K562 (cell line): ENCODE results near the gene AK4. TPM values are rescaled to one million over a fixed set of nuclear protein-coding genes. Genes with fewer than 3 reads are reported as not detected.

Experiments
- ARID2 ChIP-seq: fragments of 450-650 bp; IDR thresholded peaks from 2 replicates; pipeline ENCODE4 v1.6.1; 2017; ENCODE audit warnings: antibody characterized with exemption, mild to moderate bottlenecking
- CBFA2T3 ChIP-seq: fragments of 450-650 bp; IDR thresholded peaks from 2 replicates; pipeline ENCODE4 v1.6.1; 2017
- ETV5 ChIP-seq: sonication (generic); formaldehyde crosslinking; IDR thresholded peaks from 2 replicates; pipeline ENCODE4 v1.4.0; 2020; ENCODE audit warnings: low read depth, mild to moderate bottlenecking, missing genetic modification reagents
- FIP1L1 ChIP-seq: fragments of 200-400 bp; formaldehyde crosslinking; IDR thresholded peaks from 2 replicates; pipeline ENCODE4 v1.6.1; 2018; ENCODE audit warnings: mild to moderate bottlenecking, low read depth, low read length; ENCODE audit not compliant: poor library complexity, severe bottlenecking
- GATAD2A ChIP-seq: fragments of 450-650 bp; IDR thresholded peaks from 2 replicates; pipeline ENCODE4 v1.6.1; 2017
- HES1 ChIP-seq: fragments of 450-650 bp; IDR thresholded peaks from 2 replicates; pipeline ENCODE4 v1.6.1; 2016; ENCODE audit warnings: low read depth, mild to moderate bottlenecking, moderate library complexity
- HNRNPUL1 ChIP-seq: fragments of 200-400 bp; formaldehyde crosslinking; IDR thresholded peaks from 2 replicates; pipeline ENCODE4 v1.6.1; 2017; ENCODE audit warnings: low read length
- IRF9 ChIP-seq: fragments of 450-650 bp; IDR thresholded peaks from 2 replicates; pipeline ENCODE4 v1.6.1; 2016; ENCODE audit warnings: missing biosample characterization, missing genetic modification characterization
- KDM1A ChIP-seq, 2 experiments: fragments of 450-650 bp; IDR thresholded peaks; 2 replicates each; pipeline ENCODE4 v1.6.1; 2016; ENCODE audit warnings: mild to moderate bottlenecking in 2 of 2
- MCM3 ChIP-seq: fragments of 450-650 bp; IDR thresholded peaks from 2 replicates; pipeline ENCODE4 v1.6.1; 2016
- MTA3 ChIP-seq: fragments of 450-650 bp; formaldehyde crosslinking; IDR thresholded peaks from 2 replicates; pipeline ENCODE4 v1.6.1; 2017; ENCODE audit warnings: mild to moderate bottlenecking, borderline replicate concordance
- NUFIP1 ChIP-seq: fragments of 450-650 bp; IDR thresholded peaks from 2 replicates; pipeline ENCODE4 v1.6.1; 2018; ENCODE audit not compliant: partially characterized antibody
- PML ChIP-seq: IDR thresholded peaks from 2 replicates; pipeline ENCODE4 v1.6.1; 2012; ENCODE audit warnings: low read length, inconsistent platforms
- RCOR1 ChIP-seq, 2 experiments: IDR thresholded peaks; 2 replicates each; pipeline ENCODE4 v1.6.1; 2012; ENCODE audit warnings: low read depth in 2 of 2, low read length in 2 of 2, borderline replicate concordance in 1 of 2, improper control_type of control experiment in 1 of 2
- SLC30A9 ChIP-seq: fragments of 250-450 bp; sonication (Bioruptor Pico); IDR thresholded peaks from 2 replicates; pipeline ENCODE4 v1.8.0; 2022; ENCODE audit warnings: mild to moderate bottlenecking, moderate library complexity
- STAG1 ChIP-seq: sonication (generic); formaldehyde crosslinking; IDR thresholded peaks from 2 replicates; pipeline ENCODE4 v1.5.0; 2020; ENCODE audit warnings: missing genetic modification reagents, borderline replicate concordance
- TCF7 ChIP-seq: sonication (generic); IDR thresholded peaks from 2 replicates; pipeline ENCODE4 v1.6.1; 2016; ENCODE audit warnings: antibody characterized with exemption, borderline replicate concordance
- TRIM24 ChIP-seq, 2 experiments: fragments of 450-650 bp; IDR thresholded peaks; 2 replicates each; pipeline ENCODE4 v1.6.1; 2016
- UBTF ChIP-seq, 2 experiments: IDR thresholded peaks; 2 replicates each; pipeline ENCODE4 v1.6.1; 2012; ENCODE audit warnings: improper control_type of control experiment in 2 of 2, low read depth in 2 of 2, low read length in 2 of 2, borderline replicate concordance in 1 of 2
- ZNF217 ChIP-seq: sonication (generic); formaldehyde crosslinking; IDR thresholded peaks from 2 replicates; pipeline ENCODE4 v1.8.0; 2022; ENCODE audit warnings: mild to moderate bottlenecking, missing genetic modification reagents
- ZNF280B ChIP-seq: fragments of 250-450 bp; sonication (Bioruptor Pico); IDR thresholded peaks from 2 replicates; pipeline ENCODE4 v1.5.1; 2021; ENCODE audit warnings: mild to moderate bottlenecking
- ZNF75A ChIP-seq: fragments of 450-650 bp; formaldehyde crosslinking; IDR thresholded peaks from 2 replicates; pipeline ENCODE4 v1.4.0; 2020; ENCODE audit warnings: mild to moderate bottlenecking
- polyA plus RNA-seq, 8 experiments: library from polyadenylated mRNA; depleted of rRNA in 4 of 8; stranded (reverse) in 5 of 8; unstranded in 3 of 8; fragments of >200 nt; fragmentation: Nextera tagmentation in 2 of 8; fragmentation: Illumina TruSeq in 1 of 8; extraction: Ambion mirVana in 2 of 8; extraction: Trizol in 1 of 8; gene quantifications; 2 replicates each; pipeline versions ENCODE4 v1.2.1 to v1.2.3, GENCODE V29; 2011 to 2014; ENCODE audit warnings: inconsistent platforms in 1 of 8, missing spikeins in 1 of 8
- total RNA-seq, 7 experiments: library from RNA; depleted of rRNA in 6 of 7; stranded (reverse); fragments of >200 nt in 6 of 7; fragmentation: Illumina TruSeq in 2 of 7; extraction: Trizol in 2 of 7; gene quantifications; 2 replicates each; pipeline versions ENCODE4 v1.2.1 to v1.2.3, GENCODE V29; 2011 to 2021; ENCODE audit warnings: low replicate concordance in 1 of 7
- TF ChIP-seq, protein P1 (sequence below): fragments of 450-650 bp; IDR thresholded peaks from 2 replicates; pipeline ENCODE4 v1.6.1; 2016; ENCODE audit warnings: antibody characterized with exemption

AK4 gene
- total and polyA plus RNA-seq, 9 of the 15 experiments (the other 6 are each of a cell fraction or from before 2014, with no cell fraction given), result 10.4 to 96.6 (median 21.5) TPM

DNA sequence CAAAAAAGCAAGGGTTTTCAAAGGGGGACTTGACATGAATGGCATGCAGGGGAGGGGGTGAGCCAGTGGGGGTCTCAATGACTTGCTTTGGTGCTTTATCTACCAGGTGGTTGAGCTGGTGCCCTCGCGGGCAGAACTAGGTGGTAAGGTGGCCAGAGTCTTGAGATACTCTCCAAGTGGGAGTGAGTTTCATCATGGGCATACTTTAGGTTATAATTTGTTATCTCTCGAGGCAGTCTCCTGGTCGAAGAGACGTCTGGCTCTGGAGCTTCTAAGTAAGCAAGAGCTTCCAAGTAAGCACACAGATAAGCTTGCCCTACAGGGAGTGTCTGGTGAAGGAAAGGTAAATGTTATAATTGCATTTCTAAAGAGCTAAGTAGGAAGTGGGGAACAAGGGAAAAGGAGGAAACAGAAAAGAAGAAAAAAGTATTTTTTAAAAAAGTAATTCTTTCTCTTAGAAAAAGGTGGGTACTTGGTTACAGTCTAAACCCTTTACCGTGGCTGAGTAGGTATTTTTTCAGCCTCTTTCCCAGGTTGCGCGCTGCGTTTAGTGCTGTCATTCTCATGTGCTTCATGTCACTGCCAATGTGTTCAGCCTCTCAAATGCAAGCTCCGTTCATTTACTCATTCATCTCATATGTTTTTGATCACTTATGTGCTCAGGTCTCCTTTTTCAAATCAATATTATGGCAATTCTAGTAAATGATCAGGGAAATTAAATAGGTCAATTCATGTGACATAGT, 129.8 kb downstream of the AK4 start (continued):
- TF ChIP-seq ZNF280B (CRISPR knock-in tag) (no peak), ZNF217 (no peak), RCOR1 (IDR thresholded peaks at IDR 0.05; ENCODE audit: borderline replicate concordance in 1 of 2, low read depth in 2 of 2, low read length in 2 of 2) (peak in 1 of 2 experiments; percentile 83; a peak in 3 of 4 replicates), ARID2 (no peak), ZNF75A (CRISPR knock-in tag) (no peak), KDM1A (IDR thresholded peaks at IDR 0.05) (peak; percentile 57 to 60), UBTF (IDR thresholded peaks at IDR 0.05; ENCODE audit: borderline replicate concordance in 1 of 2, low read depth in 2 of 2, low read length in 2 of 2) (0 out of 4 replicates have a peak, but pooled peaks of 1 of the 2 experiments have one; percentile 67), FIP1L1 (no peak), PML (0 out of 2 replicates have a peak, but pooled peaks have one; percentile 58), NUFIP1 (no peak), MTA3 (peak; percentile 48; the same call in 1 of the 2 replicates), CBFA2T3 (peak; percentile 94), HNRNPUL1 (no peak), SLC30A9 (CRISPR knock-in tag) (no peak), GATAD2A (peak; percentile 79), TCF7 (no peak), STAG1 (CRISPR knock-in tag) (no peak), IRF9 (tag) (no peak), ETV5 (CRISPR knock-in tag) (no peak), TRIM24 (IDR thresholded peaks at IDR 0.05) (peak; percentile 43 to 51; a peak in 2 of 4 replicates), MCM3 (no peak), HES1 (no peak)
- TF ChIP-seq, protein P1, sequence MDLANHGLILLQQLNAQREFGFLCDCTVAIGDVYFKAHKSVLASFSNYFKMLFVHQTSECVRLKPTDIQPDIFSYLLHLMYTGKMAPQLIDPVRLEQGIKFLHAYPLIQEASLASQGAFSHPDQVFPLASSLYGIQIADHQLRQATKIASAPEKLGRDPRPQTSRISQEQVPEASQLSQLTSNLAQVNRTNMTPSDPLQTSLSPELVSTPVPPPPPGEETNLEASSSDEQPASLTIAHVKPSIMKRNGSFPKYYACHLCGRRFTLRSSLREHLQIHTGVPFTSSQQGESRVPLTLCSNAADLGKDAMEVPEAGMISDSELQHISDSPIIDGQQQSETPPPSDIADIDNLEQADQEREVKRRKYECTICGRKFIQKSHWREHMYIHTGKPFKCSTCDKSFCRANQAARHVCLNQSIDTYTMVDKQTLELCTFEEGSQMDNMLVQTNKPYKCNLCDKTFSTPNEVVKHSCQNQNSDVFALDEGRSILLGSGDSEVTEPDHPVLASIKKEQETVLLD, result peak; percentile 75; the same call in 1 of the 2 replicates
